Stimulated activated CD8-positive, alpha-beta memory T cell treated with anti-CD3 and anti-CD28 coated beads, Interleukin-7, amount 100 ng/mL, for 1 hour (primary cell): Measurements from ENCODE around the gene DBET.
"Not testable (repeated sequence)": the region's sequence is repeated elsewhere in the genome, so short reads cannot be mapped to it uniquely, and the experiment has no call there.

Experiments
- DNase-seq, 2 donors: peaks; one replicate each; pipeline ENCODE4 v3.0.0-alpha.2; 2020; ENCODE audit warnings: low read depth in 2 of 2

DBET gene

DNA sequence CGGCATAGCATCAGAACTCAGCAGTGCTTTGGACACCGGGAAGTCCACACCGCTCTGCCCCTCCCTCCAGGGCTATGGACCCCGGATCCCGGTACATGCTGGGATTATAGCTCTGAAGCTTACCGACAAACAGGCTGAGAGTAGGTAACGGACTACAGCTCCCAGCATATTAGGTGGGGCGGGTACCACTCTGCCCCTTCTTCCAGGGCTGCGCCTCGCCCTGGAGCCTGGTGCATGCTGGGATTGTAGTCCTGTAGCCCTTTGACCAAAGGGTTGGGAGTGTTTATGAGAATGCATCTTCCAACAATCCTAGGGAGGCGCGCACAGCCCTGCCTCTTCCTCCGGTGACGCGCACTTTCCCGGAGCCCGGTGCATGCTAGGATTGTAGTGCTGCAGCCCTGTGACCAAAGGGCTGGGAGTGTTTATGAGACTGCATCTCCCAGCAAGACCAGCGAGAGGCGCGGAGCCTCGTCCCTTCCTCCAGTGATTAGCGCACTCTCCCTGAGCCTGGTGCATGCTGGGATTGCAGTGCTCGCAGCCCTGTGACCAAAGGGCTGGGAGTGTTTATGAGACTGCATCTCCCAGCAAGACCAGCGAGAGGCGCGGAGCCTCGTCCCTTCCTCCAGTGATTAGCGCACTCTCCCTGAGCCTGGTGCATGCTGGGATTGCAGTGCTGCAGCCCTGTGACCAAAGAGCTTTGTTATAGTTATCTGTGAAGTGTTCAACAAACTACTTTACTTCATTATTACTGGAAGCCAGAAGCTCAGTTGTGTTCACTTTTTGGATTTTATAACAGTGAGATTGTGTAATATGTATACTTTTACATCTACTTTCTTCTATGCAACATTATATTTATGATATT, 14.7 kb upstream of the DBET start:
- not testable (repeated sequence) for DNase-seq

DNA sequence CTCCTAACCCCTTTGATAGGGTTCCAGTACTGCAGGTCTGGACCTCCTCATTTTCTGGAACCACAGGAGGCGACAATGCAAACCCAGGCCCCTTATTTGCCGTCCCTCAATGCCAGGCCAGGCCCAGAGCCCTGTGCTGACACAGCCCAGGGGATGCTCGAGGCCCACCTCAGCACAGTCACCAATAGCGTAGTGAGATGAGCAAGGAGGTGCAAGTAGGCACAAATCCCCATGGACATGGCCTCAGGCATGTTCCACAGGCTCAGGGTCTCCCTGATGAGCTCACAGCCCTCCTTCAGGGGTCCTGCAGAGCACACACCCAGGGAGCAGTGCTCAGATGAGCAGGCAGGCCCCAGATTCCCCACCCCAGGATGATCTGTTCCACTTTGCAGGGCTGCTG, 5.3 kb upstream of the DBET start:
- not testable (repeated sequence) for DNase-seq

GRCh38 chr4:190064805-190065204, 503 bp downstream of the DBET start:
- not testable (repeated sequence) for DNase-seq

GRCh38 chr4:190068351-190068750, 4.0 kb downstream of the DBET start:
- not testable (repeated sequence) for DNase-seq

DNA sequence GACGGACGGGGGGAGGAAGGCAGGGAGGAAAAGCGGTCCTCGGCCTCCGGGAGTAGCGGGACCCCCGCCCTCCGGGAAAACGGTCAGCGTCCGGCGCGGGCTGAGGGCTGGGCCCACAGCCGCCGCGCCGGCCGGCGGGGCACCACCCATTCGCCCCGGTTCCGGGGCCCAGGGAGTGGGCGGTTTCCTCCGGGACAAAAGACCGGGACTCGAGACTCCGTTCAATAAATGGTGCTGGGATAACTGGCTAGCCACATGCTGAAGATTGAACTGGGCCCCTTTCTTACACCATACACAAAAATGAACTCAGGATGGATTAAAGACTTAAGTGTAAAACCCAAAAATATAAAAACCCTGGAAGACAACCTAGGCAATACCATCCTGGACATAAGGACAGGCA, 28.8 kb downstream of the DBET start:
- DNase-seq = not testable (repeated sequence)

GRCh38 chr4:190094031-190094430, 29.7 kb downstream of the DBET start:
- DNase-seq = not testable (repeated sequence)

DNA sequence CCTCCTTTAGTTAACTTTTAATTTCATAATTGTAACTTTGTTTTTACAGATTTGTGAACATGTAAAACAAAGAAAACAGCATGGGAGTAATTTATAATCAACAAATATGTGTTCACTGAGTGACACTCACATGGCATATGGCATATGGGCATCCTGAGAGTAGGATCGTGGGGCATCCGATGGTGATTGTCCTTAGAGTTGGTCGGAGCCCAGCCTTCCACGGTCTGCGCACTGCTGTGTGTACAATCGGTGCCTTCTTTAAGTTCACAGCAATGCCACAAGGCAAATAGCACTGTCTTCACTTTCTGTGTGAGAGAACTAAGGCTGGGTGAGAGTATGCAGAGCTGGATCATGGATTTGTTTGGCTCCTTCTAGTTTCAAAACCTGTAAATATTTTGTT, 31.0 kb downstream of the DBET start:
- DNase-seq = not testable (repeated sequence)

DNA sequence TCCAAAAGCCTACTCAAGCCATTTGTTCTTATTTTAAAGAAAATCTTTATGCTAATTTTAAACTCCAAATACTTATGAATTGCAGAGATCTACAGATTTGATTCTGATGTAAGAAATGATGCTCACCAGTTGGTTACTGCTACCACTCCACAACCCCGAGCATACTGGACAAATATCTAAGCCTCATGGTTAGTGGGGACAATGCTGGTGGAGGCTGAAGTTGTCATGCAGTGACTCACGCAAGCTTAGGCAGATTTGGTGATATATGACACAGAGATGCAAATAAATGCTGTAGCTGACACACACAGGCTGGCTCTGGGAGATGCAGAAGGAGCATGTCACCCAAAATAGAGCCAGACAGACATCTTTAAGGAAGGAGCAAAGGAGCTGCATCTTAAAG, 35.3 kb downstream of the DBET start:
- not testable (repeated sequence) for DNase-seq

GRCh38 chr4:190101525-190101924, 37.2 kb downstream of the DBET start:
- DNase-seq = not testable (repeated sequence)

DNA sequence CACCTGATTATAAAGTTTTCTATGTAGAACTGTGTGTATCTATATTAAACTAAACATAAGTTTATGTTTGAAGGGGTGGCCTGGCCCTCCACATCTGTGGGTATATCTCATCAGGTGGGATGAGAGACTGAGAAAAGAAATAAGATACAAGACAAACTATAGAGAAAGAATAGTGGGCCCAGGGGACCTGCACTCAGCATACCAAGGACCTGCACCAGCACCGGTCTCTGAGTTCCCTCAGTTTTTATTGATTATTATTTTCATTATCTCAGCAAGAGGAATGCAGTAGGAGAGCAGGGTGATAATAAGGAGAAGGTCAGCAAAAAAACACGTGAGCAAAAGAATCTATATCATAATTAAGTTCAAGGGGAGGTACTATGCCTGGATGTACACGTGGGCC, 41.9 kb downstream of the DBET start:
- not testable (repeated sequence) for DNase-seq

GRCh38 chr4:190106611-190107480, 42.5 kb downstream of the DBET start:
- not testable (repeated sequence) for DNase-seq

DNA sequence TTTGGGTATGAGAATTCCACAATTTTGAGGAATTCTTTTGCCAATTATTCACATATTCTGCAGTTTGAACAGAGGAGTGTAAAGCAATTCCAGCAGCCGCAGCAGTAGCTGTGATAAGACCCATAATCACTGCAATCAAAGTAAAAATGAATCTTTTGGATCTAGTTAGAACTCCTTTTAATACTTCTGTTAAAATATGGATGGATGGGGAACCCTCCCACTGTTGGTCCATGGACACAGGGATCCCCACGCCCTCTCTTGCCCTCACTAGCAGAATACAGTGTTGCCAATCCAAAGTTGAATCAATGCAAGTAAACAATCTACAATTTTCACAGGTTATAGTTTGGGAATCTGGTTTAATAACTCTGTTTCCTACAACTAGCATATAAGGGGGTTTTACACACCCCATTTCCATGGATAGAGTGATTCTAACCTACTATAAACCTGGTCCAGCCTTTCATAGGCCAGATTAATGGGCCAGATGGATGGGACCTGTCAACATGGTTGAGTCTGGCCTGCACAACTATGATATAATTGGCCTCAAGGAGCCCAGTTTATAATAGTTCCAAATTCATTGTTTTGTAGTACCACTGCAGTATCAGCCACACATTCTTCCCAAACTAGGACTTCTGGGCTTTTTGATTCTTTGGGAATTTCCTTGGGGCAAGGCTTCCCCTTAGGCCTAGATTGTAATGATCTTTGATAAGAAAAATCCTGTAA, 43.6 kb downstream of the DBET start:
- DNase-seq = not testable (repeated sequence)

- DNase-seq = not testable (repeated sequence)
These were observed 44.5 kb downstream of the DBET start for GRCh38 chr4:190108756-190109155.

DNA sequence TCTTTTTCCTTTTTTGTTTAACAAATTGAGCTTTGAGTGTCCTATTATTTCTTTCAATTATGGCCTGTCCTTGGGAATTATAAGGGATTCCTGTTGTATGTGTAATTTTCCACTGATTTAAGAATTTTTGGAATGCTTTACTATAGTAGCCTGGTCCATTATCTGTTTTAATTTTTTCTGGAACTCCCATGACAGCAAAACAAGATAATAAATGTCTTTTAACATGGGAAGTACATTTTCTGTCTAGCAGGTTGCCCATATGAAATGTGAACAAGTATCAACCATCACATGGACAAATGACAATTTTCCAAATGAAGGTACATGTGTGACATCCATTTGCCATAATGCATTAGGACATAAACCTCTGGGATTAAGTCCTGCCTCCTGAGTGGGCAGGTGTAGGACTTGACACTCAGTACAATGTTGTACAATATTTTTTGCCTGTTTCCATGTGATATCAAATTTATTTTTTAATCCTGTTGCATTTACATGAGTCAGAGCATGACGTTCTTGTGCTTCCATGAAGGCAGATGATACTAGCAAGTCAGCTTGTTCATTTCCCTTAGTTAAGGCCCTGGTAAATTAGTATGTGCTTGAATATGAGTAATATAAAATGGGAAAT, 45.2 kb downstream of the DBET start:
- not testable (repeated sequence) for DNase-seq

DNA sequence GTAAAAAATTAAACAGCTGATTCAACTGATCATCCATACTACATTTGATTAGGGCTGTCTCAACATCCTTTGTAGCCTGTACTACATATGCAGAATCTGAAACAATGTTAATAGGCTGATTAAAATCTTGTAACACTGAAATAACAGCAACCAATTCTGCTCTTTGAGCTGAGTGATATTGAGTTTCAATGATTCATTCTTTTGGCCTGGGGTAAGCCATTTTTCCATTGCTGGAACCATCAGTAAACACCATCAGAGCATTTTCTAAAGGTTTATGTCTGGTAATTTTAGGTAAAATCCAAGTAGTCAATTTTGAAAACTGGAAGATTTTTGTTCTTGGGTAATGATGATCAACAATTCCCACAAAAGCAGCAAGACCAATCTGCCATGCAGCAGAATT, 45.7 kb downstream of the DBET start:
- DNase-seq = not testable (repeated sequence)

GRCh38 chr4:190110570-190111295, 46.4 kb downstream of the DBET start:
- DNase-seq = not testable (repeated sequence)

DNA sequence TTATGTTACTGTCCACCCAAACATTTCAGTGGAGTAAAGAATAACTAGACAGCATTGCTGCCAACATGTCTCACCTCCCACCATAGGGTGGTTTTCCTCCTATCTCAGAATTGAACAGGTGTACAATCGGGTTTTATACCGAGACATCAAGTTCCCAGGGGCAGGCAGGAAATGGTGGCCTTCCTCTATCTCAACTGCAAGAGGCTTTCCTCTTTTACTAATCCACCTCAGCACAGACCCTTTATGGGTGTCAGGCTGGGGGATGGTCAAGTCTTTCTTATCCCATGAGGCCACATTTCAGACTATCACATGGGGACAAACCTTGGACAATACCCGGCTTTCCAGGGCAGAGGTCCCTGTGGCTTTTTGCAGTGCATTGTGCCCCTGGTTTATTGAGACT, 48.6 kb downstream of the DBET start:
- not testable (repeated sequence) for DNase-seq

DNA sequence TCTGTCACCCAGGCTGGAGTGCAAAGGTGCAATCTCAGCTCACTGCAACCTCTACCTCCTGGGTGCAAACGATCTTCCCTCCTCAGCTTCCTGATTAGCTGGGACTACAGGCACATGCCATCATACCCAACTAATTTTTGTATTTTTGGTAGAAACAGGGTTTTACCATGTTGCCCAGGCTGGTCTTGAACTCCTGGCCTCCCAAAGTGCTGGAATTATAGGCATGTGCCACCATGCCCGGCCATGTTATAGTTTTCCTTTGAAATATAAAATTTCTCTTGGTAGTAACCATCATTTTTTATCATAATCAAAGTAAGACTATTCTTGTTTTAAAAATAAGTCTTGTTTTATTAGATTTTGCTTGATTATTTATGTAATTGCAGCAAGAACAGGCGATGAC, 50.7 kb downstream of the DBET start:
- DNase-seq = not testable (repeated sequence)
